Right atrium auricular region (tissue), 2 donors: ENCODE results near the gene COL4A2. TPM values are rescaled to one million over a fixed set of nuclear protein-coding genes. Genes with fewer than 3 reads are reported as not detected.
"Not testable (repeated sequence)": the region's sequence is repeated elsewhere in the genome, so short reads cannot be mapped to it uniquely, and the experiment has no call there.

Source experiments
- DNase-seq: peaks from one replicate; pipeline ENCODE4 v3.0.0-alpha.2; 2019; ENCODE audit warnings: low spot score
- H3K27ac ChIP-seq, 2 donors: fragments of 200-600 bp; sonication (generic); 1 replicate in 1 of 2; 2 replicates in 1 of 2; pipeline ENCODE4 v1.5.1; 2016 to 2019
- H3K27me3 ChIP-seq, 2 donors: fragments of 200-600 bp; sonication (generic); one replicate each; pipeline versions ENCODE4 v1.5.1 to v1.6.0; 2017 to 2019
- H3K36me3 ChIP-seq: fragments of 200-600 bp; sonication (generic); one replicate; pipeline ENCODE4 v1.5.1; 2016
- H3K4me1 ChIP-seq, 2 donors: fragments of 200-600 bp; sonication (generic); one replicate each; pipeline versions ENCODE4 v1.5.1 to v1.6.0; 2017 to 2019
- H3K4me3 ChIP-seq, 2 donors: fragments of 200-600 bp; sonication (generic); 1 replicate in 1 of 2; 2 replicates in 1 of 2; pipeline ENCODE4 v1.5.1; 2017 to 2019; ENCODE audit warnings: mild to moderate bottlenecking in 1 of 2, moderate library complexity in 1 of 2
- H3K9me3 ChIP-seq, 2 donors: fragments of 200-600 bp; sonication (generic); one replicate each; pipeline ENCODE4 v1.5.1; 2019
- CTCF ChIP-seq, 2 donors: fragments of 200-600 bp; sonication (generic); IDR thresholded peaks; one replicate each; pipeline ENCODE4 v1.5.1; 2019; ENCODE audit warnings: antibody characterized with exemption in 2 of 2
- total RNA-seq, 2 donors: library from RNA; depleted of rRNA; stranded (reverse); fragments of >200 nt; gene quantifications; one replicate each; pipeline ENCODE4 v1.1.0, GENCODE V29; 2016

The COL4A2 gene
- total RNA-seq, 2 donors from 2014 or later: 141 to 153 TPM

- no peak for DNase-seq
- no peak overlapping the region for H3K4me3 ChIP-seq
- no peaks in the 10 kb centered on the region for H3K9me3 ChIP-seq
- H3K27me3 ChIP-seq: no peaks in the 10 kb centered on the region
- no peak for TF ChIP-seq CTCF (IDR thresholded peaks at IDR 0.05)
- H3K36me3 ChIP-seq: peaks cover 98% of the 10 kb centered on the region
- H3K27ac ChIP-seq: no peak overlapping the region
- no peaks in the 10 kb centered on the region for H3K4me1 ChIP-seq
Observed at GRCh38 chr13:110497003-110497402, 189.9 kb downstream of the COL4A2 start.

- H3K27ac ChIP-seq, DNase-seq, H3K9me3 ChIP-seq: not testable (repeated sequence)
Observed at GRCh38 chr13:110497896-110498295, 190.8 kb downstream of the COL4A2 start.

GRCh38 chr13:110498327-110498726 lies 191.2 kb downstream of the COL4A2 start:
- H3K4me1 ChIP-seq: peaks cover 0 to 4% of the 10 kb centered on the region in 2 donors
- peaks cover 98% of the 10 kb centered on the region for H3K36me3 ChIP-seq
- no peak overlapping the region for H3K4me3 ChIP-seq
- no peaks in the 10 kb centered on the region for H3K9me3 ChIP-seq
- no peaks in the 10 kb centered on the region for H3K27me3 ChIP-seq
- DNase-seq: no peak
- no peak overlapping the region for H3K27ac ChIP-seq
- no peak for TF ChIP-seq CTCF (IDR thresholded peaks at IDR 0.05)

More at GRCh38 chr13:110497896-110498295, 190.8 kb downstream of the COL4A2 start:
- not testable (repeated sequence) for H3K4me1 ChIP-seq, H3K27me3 ChIP-seq, H3K4me3 ChIP-seq
- H3K36me3 ChIP-seq: peaks cover 98% of the 10 kb centered on the region

- H3K9me3 ChIP-seq: no peaks in the 10 kb centered on the region
- peaks cover 0 to 5% of the 10 kb centered on the region in 2 donors for H3K4me1 ChIP-seq
- H3K27ac ChIP-seq: no peak overlapping the region
- peaks cover 98% of the 10 kb centered on the region for H3K36me3 ChIP-seq
- no peak overlapping the region for H3K4me3 ChIP-seq
- no peaks in the 10 kb centered on the region for H3K27me3 ChIP-seq
- TF ChIP-seq CTCF (IDR thresholded peaks at IDR 0.05): no peak
- DNase-seq: no peak
Observed at GRCh38 chr13:110498765-110499164, 191.7 kb downstream of the COL4A2 start.

- Histone ChIP-seq H3K27ac (no peak overlapping the region), H3K9me3 (no peaks in the 10 kb centered on the region), H3K4me1 (peaks cover 0 to 5% of the 10 kb centered on the region in 2 donors), H3K27me3 (no peaks in the 10 kb centered on the region), H3K36me3 (peaks cover 98% of the 10 kb centered on the region), H3K4me3 (no peak overlapping the region)
- DNase-seq: no peak
- TF ChIP-seq CTCF (IDR thresholded peaks at IDR 0.05): no peak
Observed at GRCh38 chr13:110499621-110500281, 192.7 kb downstream of the COL4A2 start.

GRCh38 chr13:110500341-110500740 lies 193.3 kb downstream of the COL4A2 start:
- H3K27ac ChIP-seq: no peak overlapping the region
- no peak for TF ChIP-seq CTCF (IDR thresholded peaks at IDR 0.05)
- no peak overlapping the region for H3K4me3 ChIP-seq
- peaks cover 0 to 5% of the 10 kb centered on the region in 2 donors for H3K4me1 ChIP-seq
- H3K27me3 ChIP-seq: no peaks in the 10 kb centered on the region
- H3K36me3 ChIP-seq: peaks cover 98% of the 10 kb centered on the region
- no peaks in the 10 kb centered on the region for H3K9me3 ChIP-seq
- DNase-seq: no peak
